Endothelial cell of hepatic sinusoid (primary cell): Measurements from ENCODE around the gene SHTN1.

Source experiments
- in situ Hi-C: cut with HindIII; loops from 2 replicates; pipeline ENCODE4 v1.10.0; 2017; ENCODE audit warnings: low sequenced_read_pairs

The SHTN1 gene

DNA sequence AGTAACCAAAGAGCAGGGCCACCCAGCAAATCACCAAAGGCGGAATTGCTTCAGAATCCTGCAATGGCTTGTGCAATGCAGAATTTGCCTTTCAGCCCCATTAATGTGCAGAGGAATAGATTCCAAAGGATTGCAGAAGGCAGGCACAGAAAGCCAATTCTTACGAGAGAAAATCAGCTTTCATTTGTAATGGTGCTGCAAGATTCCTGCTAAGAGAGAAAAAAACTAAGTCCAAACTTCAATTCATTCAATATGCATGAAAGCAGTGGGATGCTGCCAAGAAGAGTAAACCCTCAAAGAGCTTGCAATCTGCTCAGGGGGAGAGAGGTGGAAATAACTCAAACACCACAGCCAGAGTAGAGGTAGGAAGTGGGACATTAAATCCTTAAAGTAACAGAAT, 85.3 kb downstream of the SHTN1 start:
- in situ Hi-C loops = no loop called here

DNA sequence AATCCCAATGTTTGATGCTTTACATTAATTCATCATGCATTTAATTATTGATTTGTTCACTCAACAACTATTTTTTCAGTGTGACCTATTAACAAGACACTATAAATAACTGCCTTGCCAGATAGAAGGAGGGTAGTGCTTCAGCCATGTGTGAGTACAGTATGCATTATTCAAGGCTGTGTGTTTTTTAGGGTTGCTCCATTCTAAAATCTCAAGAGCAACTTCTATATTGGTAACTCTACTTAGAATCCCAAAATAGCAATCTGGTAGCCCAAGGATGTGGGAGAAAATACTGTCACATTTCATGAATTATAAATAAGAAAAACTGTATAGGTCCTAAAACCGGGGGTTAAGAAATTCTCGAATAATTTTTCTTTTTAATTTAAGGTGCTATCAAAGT, 85.8 kb downstream of the SHTN1 start:
- in situ Hi-C loops = no loop called here

DNA sequence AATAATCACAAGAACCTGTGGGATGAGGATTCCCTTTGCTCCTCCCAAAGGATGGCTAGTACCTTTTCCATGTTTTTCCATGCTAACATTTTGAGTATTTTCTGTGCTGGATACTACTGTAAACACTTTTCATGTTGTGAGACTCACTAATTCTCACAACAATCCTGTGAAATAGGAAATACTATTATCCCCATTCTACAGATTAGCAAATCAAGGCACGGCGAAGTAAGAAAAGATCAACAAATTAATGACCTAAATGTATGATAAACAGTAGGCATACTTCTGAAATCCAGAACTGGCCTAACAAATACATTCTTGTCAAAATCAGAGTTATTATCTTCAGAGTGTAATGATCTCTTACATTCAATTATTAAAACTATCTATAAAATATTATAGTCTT, 86.4 kb downstream of the SHTN1 start:
- in situ Hi-C loops = no loop called here

GRCh38 chr10:116917481-116917880, 87.5 kb downstream of the SHTN1 start:
- in situ Hi-C loops = no loop called here

GRCh38 chr10:116915340-116915739, 89.6 kb downstream of the SHTN1 start:
- in situ Hi-C loops = no loop called here

GRCh38 chr10:116913695-116914094, 91.3 kb downstream of the SHTN1 start:
- in situ Hi-C loops = no loop called here

DNA sequence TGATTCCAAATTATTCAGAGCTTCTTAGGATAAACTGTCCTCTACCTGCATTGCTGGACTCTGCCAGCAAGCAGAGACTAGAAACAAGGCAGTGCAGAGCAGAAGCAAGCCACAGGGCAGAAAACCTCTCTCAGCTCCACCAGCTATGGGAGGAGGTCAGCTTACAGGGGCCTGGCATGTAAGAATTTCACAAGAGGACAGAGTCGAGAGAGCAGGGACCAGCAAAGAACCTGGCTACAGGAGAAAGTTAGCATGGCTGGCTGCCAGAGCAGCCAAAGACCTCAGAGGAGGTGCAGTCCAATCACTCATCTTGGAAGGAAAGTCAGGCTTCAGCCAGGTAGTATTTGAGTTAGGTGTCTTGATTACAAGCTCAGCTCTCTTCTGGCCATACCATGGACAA, 92.8 kb downstream of the SHTN1 start:
- in situ Hi-C loops = no loop called here

GRCh38 chr10:116910910-116911309, 94.1 kb downstream of the SHTN1 start:
- in situ Hi-C loops = no loop called here

DNA sequence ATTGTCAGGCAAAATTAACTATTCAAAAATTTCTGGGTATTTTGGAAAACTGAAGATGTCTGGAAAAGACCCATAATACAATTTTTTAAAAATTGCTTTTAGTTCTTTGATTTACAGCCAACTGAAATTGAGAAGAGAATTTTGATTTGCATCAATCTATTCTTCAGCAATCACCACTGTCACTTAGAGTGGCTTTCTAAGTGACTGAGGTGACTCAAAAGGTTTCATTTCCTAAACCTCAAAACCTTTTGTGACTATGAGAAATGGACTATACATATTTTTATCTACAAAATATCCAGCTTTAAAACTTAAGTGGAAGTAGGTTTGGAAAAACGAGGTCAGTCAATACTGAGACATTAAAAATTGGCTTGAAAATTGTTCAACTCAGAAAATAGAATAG, 95.7 kb downstream of the SHTN1 start:
- in situ Hi-C loops = no loop called here

GRCh38 chr10:116907245-116907987, 97.6 kb downstream of the SHTN1 start:
- in situ Hi-C loops = no loop called here

DNA sequence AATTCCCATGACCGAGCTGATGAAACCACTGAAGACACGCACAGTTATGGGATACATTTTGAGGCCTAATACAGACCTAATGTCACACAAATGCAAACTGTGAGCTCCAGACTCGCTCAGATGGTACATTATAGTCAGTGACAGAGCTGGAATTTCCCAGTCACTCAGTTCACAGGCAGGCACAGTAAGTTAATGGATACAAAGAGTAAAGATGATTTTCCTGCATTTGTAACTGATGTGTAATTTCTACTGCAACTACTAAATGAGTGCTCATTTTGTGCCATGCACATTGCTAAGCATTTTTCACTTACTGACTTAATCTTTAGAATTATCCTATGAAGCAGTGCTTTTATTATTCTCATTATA, 99.2 kb downstream of the SHTN1 start:
- in situ Hi-C loops = no loop called here

DNA sequence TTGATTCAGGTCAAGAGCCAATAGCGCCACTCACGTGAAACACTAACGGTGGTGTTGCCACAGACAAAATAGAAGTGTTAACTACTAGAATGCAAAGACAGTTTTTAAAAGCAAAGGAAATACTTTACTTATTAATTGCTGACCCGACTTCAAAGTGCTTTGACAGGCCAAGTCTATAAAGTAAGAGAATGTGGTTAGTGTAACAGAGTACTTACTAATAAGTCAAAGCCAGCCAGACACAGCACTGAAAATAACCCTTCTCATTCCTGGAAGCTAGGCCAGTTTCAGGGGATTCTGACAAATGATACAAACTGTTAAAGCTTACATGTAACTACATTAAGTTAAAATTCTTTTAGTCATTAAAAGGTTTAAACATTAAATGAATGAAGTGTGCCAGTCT, 105.4 kb downstream of the SHTN1 start:
- in situ Hi-C loops = no loop called here

DNA sequence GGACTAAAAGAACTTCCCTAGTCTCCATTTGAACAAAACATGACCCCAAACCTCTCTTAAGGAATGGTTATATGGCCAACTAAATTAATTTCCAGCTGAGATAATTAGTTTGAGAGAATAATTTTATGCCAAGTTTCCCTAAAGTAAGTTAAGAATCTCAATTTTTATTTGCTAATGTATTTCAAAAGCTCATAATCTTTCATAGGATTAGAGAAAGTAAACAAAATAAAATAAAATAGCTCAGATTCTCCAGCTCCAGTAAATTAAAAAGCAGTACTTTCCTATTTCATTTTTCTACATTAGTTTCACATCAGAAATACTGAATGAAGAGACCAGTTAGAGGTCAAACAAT, 111.3 kb downstream of the SHTN1 start:
- in situ Hi-C loops = loop anchor here (5.0 kb wide), 1 partner anchor 206 kb away; no protein-coding TSS in a partner anchor

DNA sequence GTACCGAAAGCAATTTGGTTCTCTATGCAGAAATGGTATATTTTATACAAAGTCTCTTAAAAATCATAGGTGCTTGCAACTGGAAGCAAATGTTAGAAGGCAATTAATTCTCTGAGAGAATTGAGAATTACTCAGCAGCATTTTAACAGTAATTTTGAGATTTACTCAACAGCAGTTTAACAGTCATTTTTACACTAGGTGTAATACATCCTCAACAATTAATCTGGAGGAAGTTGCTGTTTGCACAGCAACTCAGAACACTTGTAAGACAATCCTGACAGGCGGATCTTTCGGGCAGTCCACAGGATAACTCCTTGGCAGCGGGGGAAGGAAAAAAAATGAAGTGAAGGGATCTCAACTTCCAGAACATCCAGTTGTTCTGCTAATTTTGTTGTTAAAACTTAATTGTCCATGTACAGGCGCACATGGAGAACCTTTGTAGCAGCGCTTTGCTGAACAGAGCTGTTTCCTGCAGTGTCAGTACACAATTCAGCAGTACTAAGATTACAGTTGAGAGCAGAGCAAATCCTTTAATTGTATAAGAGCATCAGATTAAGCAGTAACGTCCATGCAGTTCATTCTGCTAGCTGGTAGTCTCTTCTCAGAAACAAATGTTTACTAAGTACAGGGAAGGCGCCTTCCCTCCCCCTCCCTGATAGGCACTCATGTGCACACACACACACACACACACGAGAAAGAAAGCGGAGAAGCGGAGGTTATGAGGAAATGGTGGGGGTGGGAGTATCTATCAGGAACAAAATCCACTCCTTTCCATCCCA, 111.9 kb downstream of the SHTN1 start:
- in situ Hi-C loops = loop anchor here (5.0 kb wide), 1 partner anchor 206 kb away; no protein-coding TSS in a partner anchor

- in situ Hi-C loops = loop anchor here (5.0 kb wide), 1 partner anchor 204 kb away; no protein-coding TSS in a partner anchor
Observed at GRCh38 chr10:116891208-116891607, 113.8 kb downstream of the SHTN1 start.

GRCh38 chr10:116889066-116889465, 115.9 kb downstream of the SHTN1 start:
- in situ Hi-C loops = no loop called here

DNA sequence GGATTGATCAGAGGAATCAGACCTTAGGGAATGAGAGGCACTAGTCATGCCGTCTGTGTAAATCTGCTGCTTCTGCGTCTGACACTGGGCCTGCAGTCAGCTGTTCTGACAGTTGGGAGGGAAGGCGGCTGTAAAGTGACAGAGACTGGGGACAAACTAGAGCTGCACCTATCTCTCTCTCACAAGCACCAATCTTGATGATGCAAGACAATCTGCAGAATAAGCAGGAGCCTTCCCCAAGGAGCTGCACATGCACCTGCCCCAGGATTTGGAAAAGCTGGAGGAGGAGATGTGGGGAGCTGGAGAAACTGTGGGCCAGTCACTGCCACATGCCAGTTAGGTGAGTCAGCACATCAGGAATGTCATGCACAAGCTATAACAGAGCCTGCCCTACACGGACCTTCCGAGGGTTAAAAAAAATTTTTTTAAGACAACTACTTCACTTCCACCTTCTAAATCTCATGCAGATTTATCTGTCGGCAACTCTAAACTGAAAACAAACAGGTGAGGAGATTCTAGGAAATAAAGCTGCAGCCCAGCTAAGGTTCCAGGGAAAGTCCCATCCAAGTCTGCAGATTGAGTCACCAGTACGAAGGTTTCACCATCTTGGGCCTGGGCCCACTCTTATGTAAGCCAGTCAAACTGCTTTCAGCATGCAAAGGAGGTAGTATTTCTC, 116.5 kb downstream of the SHTN1 start:
- in situ Hi-C loops = no loop called here

DNA sequence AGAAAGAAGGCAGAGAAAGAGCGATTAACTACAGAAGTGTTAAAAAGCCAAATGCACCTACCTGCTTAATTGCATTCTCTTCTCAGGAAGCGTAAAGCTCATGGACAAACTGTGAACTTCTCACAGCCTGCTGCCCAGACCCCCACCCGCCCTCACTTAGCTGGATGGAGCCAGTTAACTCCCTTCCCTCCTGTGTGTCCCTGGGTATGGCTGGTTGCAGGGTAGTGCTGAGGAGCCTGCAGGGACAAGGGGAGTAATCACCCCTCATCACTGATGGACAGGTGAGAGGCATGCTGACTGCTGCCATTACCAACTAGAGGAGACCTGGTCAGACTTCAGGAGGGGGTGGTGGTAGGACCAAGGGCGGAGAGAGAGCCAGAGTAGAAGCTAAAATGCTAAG, 118.2 kb downstream of the SHTN1 start:
- in situ Hi-C loops = no loop called here

GRCh38 chr10:116882639-116883038, 122.3 kb downstream of the SHTN1 start:
- in situ Hi-C loops = no loop called here

- in situ Hi-C loops = no loop called here
Observed at GRCh38 chr10:116880716-116881482, 124.1 kb downstream of the SHTN1 start.

DNA sequence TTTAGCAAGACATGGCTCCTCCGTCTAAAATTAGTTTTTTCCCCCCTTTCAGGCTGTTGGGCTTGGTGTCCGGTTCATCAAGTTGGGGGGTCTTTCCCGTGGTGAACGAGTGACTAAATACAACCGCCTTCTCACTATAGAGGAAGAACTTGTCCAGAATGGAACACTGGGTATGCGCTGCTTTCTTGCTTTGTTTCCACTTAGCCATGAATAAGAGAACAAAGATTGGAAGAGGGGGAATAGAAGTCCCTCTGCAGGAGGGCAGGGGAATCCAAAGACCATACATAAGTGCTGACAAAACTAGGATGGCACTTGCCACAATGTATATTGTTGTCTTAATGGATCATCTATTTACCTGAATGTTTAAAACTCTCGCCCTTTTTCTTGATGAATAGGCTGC, 125.2 kb downstream of the SHTN1 start:
- in situ Hi-C loops = no loop called here
